HepG2 (cell line): ENCODE measurements around the gene LURAP1L. TPM values are rescaled to one million over a fixed set of nuclear protein-coding genes. Genes with fewer than 3 reads are reported as not detected.

Experiments used
- ARID2 ChIP-seq: sonication (generic); formaldehyde crosslinking; IDR thresholded peaks from 2 replicates; pipeline ENCODE4 v1.8.1; 2022; ENCODE audit warnings: mild to moderate bottlenecking, missing genetic modification reagents, borderline replicate concordance
- FOSL2 ChIP-seq: sonication (generic); formaldehyde crosslinking; IDR thresholded peaks from 2 replicates; pipeline ENCODE4 v1.4.0; 2020; ENCODE audit warnings: missing genetic modification reagents
- HNRNPLL ChIP-seq: fragments of 200-400 bp; formaldehyde crosslinking; IDR thresholded peaks from 2 replicates; pipeline ENCODE4 v1.6.1; 2017; ENCODE audit warnings: mild to moderate bottlenecking, low read depth, low read length; ENCODE audit not compliant: poor library complexity, severe bottlenecking
- KAT2B ChIP-seq: fragments of 150-350 bp; IDR thresholded peaks from 2 replicates; pipeline ENCODE4 v1.6.1; 2014; ENCODE audit warnings: low read depth, low read length, borderline replicate concordance
- SIN3B ChIP-seq: fragments of 150-350 bp; IDR thresholded peaks from 2 replicates; pipeline ENCODE4 v1.6.1; 2014; ENCODE audit warnings: low read length
- SPEN ChIP-seq: sonication (generic); formaldehyde crosslinking; IDR thresholded peaks from 2 replicates; pipeline ENCODE4 v1.5.1; 2020; ENCODE audit warnings: low read depth, mild to moderate bottlenecking, missing genetic modification reagents
- ZNF331 ChIP-seq: sonication (generic); formaldehyde crosslinking; IDR thresholded peaks from 2 replicates; pipeline ENCODE4 v1.4.0; 2020; ENCODE audit warnings: missing genetic modification reagents
- ZNF33A ChIP-seq: sonication (generic); formaldehyde crosslinking; IDR thresholded peaks from 2 replicates; pipeline ENCODE4 v1.5.1; 2020; ENCODE audit warnings: missing genetic modification reagents, mild to moderate bottlenecking, moderate library complexity, borderline replicate concordance
- ZNF501 ChIP-seq: sonication (generic); formaldehyde crosslinking; IDR thresholded peaks from 2 replicates; pipeline ENCODE4 v1.5.1; 2020; ENCODE audit warnings: mild to moderate bottlenecking, moderate library complexity, missing genetic modification reagents
- ZNF589 ChIP-seq: sonication (generic); formaldehyde crosslinking; conservative IDR thresholded peaks from 2 replicates; pipeline ENCODE4 v1.8.0; 2022; ENCODE audit warnings: mild to moderate bottlenecking, moderate library complexity, missing genetic modification reagents
- ZNF607 ChIP-seq: sonication (generic); formaldehyde crosslinking; IDR thresholded peaks from 2 replicates; pipeline ENCODE4 v1.5.1; 2020; ENCODE audit warnings: missing genetic modification reagents, mild to moderate bottlenecking, borderline replicate concordance
- ZNF83 ChIP-seq: sonication (generic); formaldehyde crosslinking; IDR thresholded peaks from 2 replicates; pipeline ENCODE4 v1.4.0; 2020; ENCODE audit warnings: missing genetic modification reagents, mild to moderate bottlenecking, borderline replicate concordance
- polyA plus RNA-seq, 8 experiments: library from polyadenylated mRNA; depleted of rRNA in 3 of 8; stranded (reverse) in 7 of 8; unstranded in 1 of 8; fragments of >200 nt; fragmentation: Illumina TruSeq in 4 of 8; extraction: Trizol in 4 of 8; gene quantifications; 2 replicates each; pipeline versions ENCODE4 v1.2.1 to v1.2.3, GENCODE V29; 2011 to 2016; ENCODE audit warnings: low read depth in 4 of 8, missing spikeins in 1 of 8, mixed read lengths in 1 of 8; ENCODE audit not compliant: insufficient read depth in 1 of 8
- total RNA-seq, 5 experiments: library from RNA; depleted of rRNA; stranded (reverse); fragments of >200 nt; fragmentation: Illumina TruSeq; extraction: Trizol; gene quantifications; 2 replicates each; pipeline ENCODE4 v1.2.3, GENCODE V29; 2016; ENCODE audit warnings: low read depth in 1 of 5
- TF ChIP-seq, protein P1 (sequence below): sonication (generic); formaldehyde crosslinking; IDR thresholded peaks from 2 replicates; pipeline ENCODE4 v1.8.1; 2023; ENCODE audit warnings: mild to moderate bottlenecking, moderate library complexity, missing genetic modification reagents
- TF ChIP-seq, protein P2 (sequence below): sonication (generic); formaldehyde crosslinking; IDR thresholded peaks from 2 replicates; pipeline ENCODE4 v1.4.0; 2020; ENCODE audit warnings: missing genetic modification reagents
- TF ChIP-seq, protein P3 (sequence below), 2 experiments: sonication (generic) in 1 of 2; formaldehyde crosslinking in 1 of 2; IDR thresholded peaks; 2 replicates each; pipeline versions ENCODE4 v1.6.1 to v1.9.0; 2014 to 2022; ENCODE audit warnings: antibody characterized with exemption in 1 of 2, borderline replicate concordance in 1 of 2, inconsistent platforms in 1 of 2, low read depth in 1 of 2, missing genetic modification reagents in 1 of 2
- TF ChIP-seq, protein P4 (sequence below): IDR thresholded peaks from 2 replicates; pipeline ENCODE4 v1.6.1; 2018; ENCODE audit warnings: missing genetic modification reagents, mild to moderate bottlenecking, missing compliant biosample characterization
- TF ChIP-seq, protein P5 (sequence below): sonication (generic); formaldehyde crosslinking; IDR thresholded peaks from 2 replicates; pipeline ENCODE4 v1.5.1; 2020; ENCODE audit warnings: missing genetic modification reagents, mild to moderate bottlenecking, borderline replicate concordance

The LURAP1L gene
- total and polyA plus RNA-seq, 2 of the 13 experiments (the other 11 are each of a cell fraction or from before 2014, with no cell fraction given) = 6.7 to 16.6 TPM

DNA sequence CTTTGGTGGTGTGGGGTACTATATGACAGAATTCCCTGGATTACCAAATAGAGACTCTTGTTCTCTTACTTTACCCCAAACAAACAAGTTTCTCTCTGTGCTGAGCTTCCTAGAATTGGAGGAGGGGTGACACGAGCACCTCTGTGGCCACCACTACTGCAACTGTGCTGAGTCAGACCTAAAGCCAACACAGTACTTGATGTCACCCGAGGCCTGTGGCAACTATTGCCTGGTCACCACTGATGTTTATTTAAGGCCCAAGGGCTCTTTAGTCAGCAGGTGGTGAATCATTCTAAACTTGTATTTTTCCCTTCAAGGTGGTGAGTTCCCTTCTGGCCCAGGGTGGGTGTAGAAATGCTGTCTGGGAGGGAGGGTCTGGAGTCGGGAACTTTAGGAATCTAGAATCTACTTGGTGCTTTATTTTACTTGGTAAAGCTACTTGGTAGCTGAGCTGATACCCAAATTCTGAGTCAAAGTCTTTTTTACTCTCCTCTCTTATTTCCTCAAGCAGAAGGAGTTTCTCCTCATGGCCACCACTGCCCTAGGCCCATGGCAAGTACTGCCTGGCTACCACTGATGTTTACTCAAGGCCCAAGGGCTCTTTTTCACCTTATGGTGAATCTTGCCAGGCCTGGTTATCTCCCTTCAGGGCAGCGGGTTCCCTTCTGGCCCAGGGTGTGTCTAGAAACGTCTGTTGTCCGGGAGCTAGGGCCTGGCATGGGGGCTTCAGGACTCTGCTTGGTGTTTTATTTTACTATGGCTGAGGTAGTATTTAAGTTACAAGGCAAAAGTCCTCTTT is 9.8 kb downstream of the LURAP1L start (continued):
- TF ChIP-seq, protein P1, sequence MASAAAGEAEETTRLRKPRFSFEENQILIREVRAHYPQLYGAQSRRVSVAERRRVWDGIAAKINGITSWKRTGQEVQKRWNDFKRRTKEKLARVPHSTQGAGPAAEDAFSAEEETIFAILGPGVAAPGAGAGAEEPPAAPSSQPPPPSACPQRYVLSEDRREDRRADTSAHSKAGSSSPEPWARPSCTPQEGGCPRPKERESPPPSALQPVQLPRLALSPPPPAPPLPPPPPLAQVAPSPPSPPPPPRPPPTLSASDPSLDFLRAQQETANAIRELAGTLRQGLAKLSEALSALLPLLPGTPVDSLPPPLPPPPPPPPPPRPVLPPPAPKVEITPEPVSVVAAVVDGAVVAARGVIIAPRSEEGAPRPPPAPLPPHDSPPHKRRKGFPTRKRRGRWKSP (CRISPR knock-in tag) = peak; percentile 42; the same call in 1 of the 2 replicates
- TF ChIP-seq, protein P2, sequence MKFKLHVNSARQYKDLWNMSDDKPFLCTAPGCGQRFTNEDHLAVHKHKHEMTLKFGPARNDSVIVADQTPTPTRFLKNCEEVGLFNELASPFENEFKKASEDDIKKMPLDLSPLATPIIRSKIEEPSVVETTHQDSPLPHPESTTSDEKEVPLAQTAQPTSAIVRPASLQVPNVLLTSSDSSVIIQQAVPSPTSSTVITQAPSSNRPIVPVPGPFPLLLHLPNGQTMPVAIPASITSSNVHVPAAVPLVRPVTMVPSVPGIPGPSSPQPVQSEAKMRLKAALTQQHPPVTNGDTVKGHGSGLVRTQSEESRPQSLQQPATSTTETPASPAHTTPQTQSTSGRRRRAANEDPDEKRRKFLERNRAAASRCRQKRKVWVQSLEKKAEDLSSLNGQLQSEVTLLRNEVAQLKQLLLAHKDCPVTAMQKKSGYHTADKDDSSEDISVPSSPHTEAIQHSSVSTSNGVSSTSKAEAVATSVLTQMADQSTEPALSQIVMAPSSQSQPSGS (CRISPR knock-in tag) = peak; percentile 65; the same call in 1 of the 2 replicates
- TF ChIP-seq FOSL2 (CRISPR knock-in tag) (peak; percentile 99), ZNF501 (0 out of 2 replicates have a peak, but pooled peaks have one; percentile 56), ZNF331 (CRISPR knock-in tag) (peak; percentile 87), ZNF33A (CRISPR knock-in tag) (no peak), ZNF83 (no peak), ZNF589 (CRISPR knock-in tag) (no peak), ZNF607 (CRISPR knock-in tag) (peak; percentile 71; the same call in 1 of the 2 replicates), SPEN (CRISPR knock-in tag) (peak; percentile 70), SIN3B (no peak), ARID2 (CRISPR knock-in tag) (no peak), HNRNPLL (no peak), KAT2B (no peak)
- TF ChIP-seq, protein P3, sequence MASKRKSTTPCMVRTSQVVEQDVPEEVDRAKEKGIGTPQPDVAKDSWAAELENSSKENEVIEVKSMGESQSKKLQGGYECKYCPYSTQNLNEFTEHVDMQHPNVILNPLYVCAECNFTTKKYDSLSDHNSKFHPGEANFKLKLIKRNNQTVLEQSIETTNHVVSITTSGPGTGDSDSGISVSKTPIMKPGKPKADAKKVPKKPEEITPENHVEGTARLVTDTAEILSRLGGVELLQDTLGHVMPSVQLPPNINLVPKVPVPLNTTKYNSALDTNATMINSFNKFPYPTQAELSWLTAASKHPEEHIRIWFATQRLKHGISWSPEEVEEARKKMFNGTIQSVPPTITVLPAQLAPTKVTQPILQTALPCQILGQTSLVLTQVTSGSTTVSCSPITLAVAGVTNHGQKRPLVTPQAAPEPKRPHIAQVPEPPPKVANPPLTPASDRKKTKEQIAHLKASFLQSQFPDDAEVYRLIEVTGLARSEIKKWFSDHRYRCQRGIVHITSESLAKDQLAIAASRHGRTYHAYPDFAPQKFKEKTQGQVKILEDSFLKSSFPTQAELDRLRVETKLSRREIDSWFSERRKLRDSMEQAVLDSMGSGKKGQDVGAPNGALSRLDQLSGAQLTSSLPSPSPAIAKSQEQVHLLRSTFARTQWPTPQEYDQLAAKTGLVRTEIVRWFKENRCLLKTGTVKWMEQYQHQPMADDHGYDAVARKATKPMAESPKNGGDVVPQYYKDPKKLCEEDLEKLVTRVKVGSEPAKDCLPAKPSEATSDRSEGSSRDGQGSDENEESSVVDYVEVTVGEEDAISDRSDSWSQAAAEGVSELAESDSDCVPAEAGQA (IDR thresholded peaks at IDR 0.05; ENCODE audit: low read depth) = no peak
- TF ChIP-seq, protein P3 (CRISPR knock-in tag; IDR thresholded peaks at IDR 0.05; ENCODE audit: borderline replicate concordance) = no peak
- TF ChIP-seq, protein P4, sequence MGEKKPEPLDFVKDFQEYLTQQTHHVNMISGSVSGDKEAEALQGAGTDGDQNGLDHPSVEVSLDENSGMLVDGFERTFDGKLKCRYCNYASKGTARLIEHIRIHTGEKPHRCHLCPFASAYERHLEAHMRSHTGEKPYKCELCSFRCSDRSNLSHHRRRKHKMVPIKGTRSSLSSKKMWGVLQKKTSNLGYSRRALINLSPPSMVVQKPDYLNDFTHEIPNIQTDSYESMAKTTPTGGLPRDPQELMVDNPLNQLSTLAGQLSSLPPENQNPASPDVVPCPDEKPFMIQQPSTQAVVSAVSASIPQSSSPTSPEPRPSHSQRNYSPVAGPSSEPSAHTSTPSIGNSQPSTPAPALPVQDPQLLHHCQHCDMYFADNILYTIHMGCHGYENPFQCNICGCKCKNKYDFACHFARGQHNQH (CRISPR knock-in tag) = peak; percentile 78
- TF ChIP-seq, protein P5, sequence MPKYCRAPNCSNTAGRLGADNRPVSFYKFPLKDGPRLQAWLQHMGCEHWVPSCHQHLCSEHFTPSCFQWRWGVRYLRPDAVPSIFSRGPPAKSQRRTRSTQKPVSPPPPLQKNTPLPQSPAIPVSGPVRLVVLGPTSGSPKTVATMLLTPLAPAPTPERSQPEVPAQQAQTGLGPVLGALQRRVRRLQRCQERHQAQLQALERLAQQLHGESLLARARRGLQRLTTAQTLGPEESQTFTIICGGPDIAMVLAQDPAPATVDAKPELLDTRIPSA (CRISPR knock-in tag) = no peak
